ENCODE data around the gene MAN1B1. TPM values are rescaled to one million over a fixed set of nuclear protein-coding genes. Genes with fewer than 3 reads are reported as not detected.

The MAN1B1 gene
- 36.8 to 53.3 TPM (median 51.6 TPM) in 5 replicates for total RNA-seq (2022; extraction: Qiagen RNA extraction)

GRCh38 chr9:137086531-137087408 is at the start of gene MAN1B1:
Gene MAN1B1, plus strand, starts transcription at chr9:137086985. Its CDS starts 15 bp downstream, at chr9:137087000.

GRCh38 chr9:137046088-137046787 is 40.5 kb upstream of the MAN1B1 start, which contains the start of gene NPDC1:
Gene NPDC1, minus strand, starts transcription at chr9:137046177. Its CDS starts 188 bp downstream, at chr9:137045989.

DNA sequence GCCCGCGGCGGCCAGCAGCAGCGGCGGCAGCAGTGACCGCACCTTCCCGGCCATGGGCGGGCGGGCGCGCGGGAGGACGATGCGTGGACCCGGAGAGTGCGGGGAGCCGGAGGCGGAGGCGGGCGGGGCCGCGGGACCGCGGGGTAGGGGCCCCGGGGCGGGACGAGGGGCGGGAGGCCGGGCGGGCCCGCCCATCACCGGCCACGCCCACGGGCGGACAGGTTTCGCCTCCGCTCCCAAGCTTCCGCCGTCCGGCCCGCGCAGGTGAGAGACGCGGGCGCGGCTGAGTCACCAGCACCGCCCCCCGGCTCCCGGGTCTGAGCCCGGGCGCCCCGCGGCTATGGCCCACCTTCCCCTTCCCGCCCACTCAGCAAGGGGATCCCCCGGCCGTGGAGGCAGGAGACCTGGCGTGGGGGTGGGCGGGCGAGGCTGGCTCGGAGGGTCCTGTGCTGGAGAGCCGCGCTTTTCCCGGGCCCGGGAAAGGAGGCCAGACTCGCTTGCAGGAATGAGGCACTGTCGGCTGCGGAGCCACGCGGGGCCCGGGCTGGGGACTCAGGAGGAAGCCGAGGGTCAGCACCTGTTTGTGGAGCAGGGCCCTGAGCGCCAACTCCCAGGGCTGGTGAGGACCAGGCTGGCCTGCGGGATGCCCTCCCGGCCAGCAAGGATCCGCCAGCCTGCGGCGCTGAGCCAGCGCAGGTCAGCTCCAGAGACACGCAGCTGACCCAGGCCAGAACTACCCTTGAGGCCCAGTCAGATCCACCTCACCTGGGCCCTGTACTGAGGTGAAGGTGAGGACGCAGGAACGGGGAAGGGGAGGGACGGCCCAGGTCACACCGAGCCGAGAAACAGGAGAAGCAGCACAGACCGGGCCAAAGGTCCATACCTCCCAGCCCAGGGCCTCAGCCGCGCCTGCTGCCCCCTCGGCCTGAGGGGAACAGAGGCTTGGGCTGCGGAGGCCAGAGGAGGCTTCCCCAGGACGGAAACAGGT is 32.5 kb upstream of the MAN1B1 start, which contains the start of gene ENTPD2:
Gene ENTPD2, minus strand, starts transcription at position 118 of the 988 bp plus-strand sequence. Its CDS starts 64 bp downstream, at position 54.

DNA sequence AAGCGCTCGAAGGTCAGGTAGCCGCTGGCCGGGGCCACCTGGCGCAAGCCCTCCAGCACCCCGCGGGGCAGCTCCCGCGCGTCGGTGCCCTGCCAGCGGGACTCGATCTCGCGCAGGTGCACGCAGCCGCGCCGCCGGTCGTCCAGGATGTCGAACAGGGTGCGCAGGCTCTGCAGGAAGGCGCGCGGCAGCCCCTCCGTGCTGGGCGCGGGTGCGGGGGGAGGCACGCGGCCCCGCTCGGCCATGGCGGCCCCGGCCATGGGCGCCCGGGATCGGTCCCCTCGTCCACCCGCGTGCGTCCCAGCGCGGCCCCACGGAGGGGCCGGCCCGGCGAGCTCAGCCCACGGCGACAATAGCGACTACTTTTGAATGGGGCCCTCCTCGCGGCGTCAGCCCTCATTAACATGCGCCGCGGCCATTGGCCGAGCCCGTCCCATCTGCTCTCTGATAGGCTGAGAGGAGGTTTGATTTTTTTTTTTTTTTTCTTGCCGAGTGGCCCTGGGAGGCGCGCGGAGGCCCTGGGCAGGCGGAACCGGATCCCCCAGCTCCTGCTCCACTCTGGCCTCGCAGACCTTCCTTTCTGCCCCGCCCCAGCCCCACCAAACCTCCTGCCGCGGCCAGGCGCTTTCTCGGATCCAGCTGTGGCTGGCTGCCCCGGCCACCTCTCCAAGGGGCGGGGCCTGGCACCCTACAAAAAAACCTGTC is 16.4 kb upstream of the MAN1B1 start, which contains the start of gene SAPCD2:
Gene SAPCD2, minus strand, starts transcription at position 357 of the 705 bp plus-strand sequence. Its CDS starts 97 bp downstream, at position 260.

DNA sequence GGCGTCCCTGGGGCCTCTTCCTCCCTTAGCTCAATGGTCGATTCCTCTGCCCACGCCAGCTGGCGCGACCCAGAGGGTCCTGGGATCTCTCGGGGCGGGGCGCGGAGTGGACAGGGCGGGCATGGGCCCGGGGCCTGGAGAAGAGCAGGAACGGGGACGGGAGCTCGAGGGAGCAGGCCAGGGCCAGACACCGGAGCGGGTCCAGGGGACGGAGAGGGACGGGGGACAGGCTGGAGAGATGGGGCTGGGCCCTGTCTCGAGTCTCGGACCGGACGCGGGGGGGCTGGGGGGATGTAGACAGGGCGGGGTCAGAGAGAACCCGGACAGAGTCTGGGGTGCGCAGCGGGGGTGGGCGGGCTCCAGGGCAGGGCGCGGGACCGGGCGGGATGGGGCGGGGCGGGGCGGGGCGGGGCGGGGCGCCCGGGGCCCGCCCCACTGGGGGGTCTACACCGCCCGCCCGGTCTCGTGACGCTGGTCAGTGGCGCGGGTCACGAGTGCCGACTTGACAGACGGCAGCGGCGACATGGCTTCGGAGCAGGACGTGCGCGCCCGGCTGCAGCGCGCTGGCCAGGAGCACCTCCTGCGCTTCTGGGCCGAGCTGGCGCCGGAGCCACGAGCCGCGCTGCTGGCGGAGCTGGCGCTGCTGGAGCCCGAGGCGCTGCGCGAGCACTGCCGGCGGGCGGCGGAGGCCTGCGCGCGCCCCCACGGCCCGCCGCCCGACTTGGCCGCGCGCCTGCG is 9.6 kb upstream of the MAN1B1 start, which contains the start of gene UAP1L1:
Gene UAP1L1, plus strand, starts transcription at position 508 of the 738 bp plus-strand sequence. Its CDS starts 16 bp downstream, at position 524.

GRCh38 chr9:137114613-137115393 is 28.0 kb downstream of the MAN1B1 start, which contains the start of gene DPP7:
Gene DPP7, minus strand, starts transcription at chr9:137114733. Its CDS starts 20 bp downstream, at chr9:137114713.

DNA sequence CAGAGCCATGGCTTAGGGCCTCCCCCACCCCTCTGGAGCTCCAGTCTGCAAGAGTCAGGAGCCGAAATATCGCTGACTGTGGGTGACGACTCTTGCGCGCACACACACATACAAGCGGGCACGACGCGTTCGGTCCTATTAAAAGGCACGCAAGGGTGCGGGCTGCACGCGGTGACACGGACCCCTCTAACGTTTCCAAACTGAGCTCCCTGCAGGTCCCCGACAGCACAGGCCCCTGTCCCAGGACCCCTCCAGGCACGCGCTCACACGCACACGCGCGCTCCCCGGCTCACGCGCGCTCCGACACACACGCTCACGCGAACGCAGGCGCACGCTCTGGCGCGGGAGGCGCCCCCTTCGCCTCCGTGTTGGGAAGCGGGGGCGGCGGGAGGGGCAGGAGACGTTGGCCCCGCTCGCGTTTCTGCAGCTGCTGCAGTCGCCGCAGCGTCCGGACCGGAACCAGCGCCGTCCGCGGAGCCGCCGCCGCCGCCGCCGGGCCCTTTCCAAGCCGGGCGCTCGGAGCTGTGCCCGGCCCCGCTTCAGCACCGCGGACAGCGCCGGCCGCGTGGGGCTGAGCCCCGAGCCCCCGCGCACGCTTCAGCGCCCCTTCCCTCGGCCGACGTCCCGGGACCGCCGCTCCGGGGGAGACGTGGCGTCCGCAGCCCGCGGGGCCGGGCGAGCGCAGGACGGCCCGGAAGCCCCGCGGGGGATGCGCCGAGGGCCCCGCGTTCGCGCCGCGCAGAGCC is 52.1 kb downstream of the MAN1B1 start, which contains the start of gene GRIN1:
Gene GRIN1, plus strand, starts transcription at position 433 of the 746 bp plus-strand sequence. CDS start 333 bp downstream, outside the sequence.

Other genes with a start within 250 kb of the MAN1B1 start
- 3.2 to 4.8 TPM (median 4.3 TPM) in 5 replicates for gene AJM1, start 244.5 kb upstream of the MAN1B1 start, total RNA-seq (2022; extraction: Qiagen RNA extraction)
- 263 to 301 TPM (median 279 TPM) in 5 replicates for gene PHPT1, start 237.6 kb upstream of the MAN1B1 start, total RNA-seq (2022; extraction: Qiagen RNA extraction)
- 1.3 to 4.3 TPM (median 3.4 TPM) in 5 replicates for gene MAMDC4, start 234.6 kb upstream of the MAN1B1 start, total RNA-seq (2022; extraction: Qiagen RNA extraction)
- 486 to 542 TPM (median 487 TPM) in 5 replicates for gene EDF1, start 220.7 kb upstream of the MAN1B1 start, total RNA-seq (2022; extraction: Qiagen RNA extraction)
- 34.2 to 59.3 TPM (median 51.5 TPM) in 5 replicates for gene TRAF2, start 200.5 kb upstream of the MAN1B1 start, total RNA-seq (2022; extraction: Qiagen RNA extraction)
- 57.0 to 103 TPM (median 97.7 TPM) in 5 replicates for gene FBXW5, start 142.2 kb upstream of the MAN1B1 start, total RNA-seq (2022; extraction: Qiagen RNA extraction)
- 0.42 to 1.4 TPM (median 1.0 TPM) in 5 replicates for gene C8G, start 141.7 kb upstream of the MAN1B1 start, total RNA-seq (2022; extraction: Qiagen RNA extraction)
- 0.48 to 1.6 TPM (median 1.3 TPM) in 5 replicates for gene LCN12, start 134.7 kb upstream of the MAN1B1 start, total RNA-seq (2022; extraction: Qiagen RNA extraction)
- gene PTGDS, start 109.5 kb upstream of the MAN1B1 start, total RNA-seq (2022; extraction: Qiagen RNA extraction), result 0.28 to 1.4 TPM (median 0.77 TPM) in 5 replicates
- gene LCNL1, start 104.0 kb upstream of the MAN1B1 start, total RNA-seq (2022; extraction: Qiagen RNA extraction), result 0.03 to 0.31 TPM (median 0.18 TPM) in 5 replicates
- gene PAXX, start 94.6 kb upstream of the MAN1B1 start, total RNA-seq (2022; extraction: Qiagen RNA extraction), result 43.1 to 70.9 TPM (median 62.8 TPM) in 5 replicates
- gene CLIC3, start 90.4 kb upstream of the MAN1B1 start, total RNA-seq (2022; extraction: Qiagen RNA extraction), result 3.3 to 6.7 TPM (median 5.0 TPM) in 5 replicates
- 12.4 to 27.7 TPM (median 24.8 TPM) in 5 replicates for gene ABCA2, start 58.7 kb upstream of the MAN1B1 start, total RNA-seq (2022; extraction: Qiagen RNA extraction)
- 0.04 to 0.10 TPM (median 0.05 TPM) in 4 of 5 replicates, not detected in the other for gene FUT7, start 54.9 kb upstream of the MAN1B1 start, total RNA-seq (2022; extraction: Qiagen RNA extraction)
- 34.4 to 84.3 TPM (median 78.9 TPM) in 5 replicates for gene NPDC1, start 40.8 kb upstream of the MAN1B1 start, total RNA-seq (2022; extraction: Qiagen RNA extraction)
- 3.1 to 6.4 TPM (median 5.4 TPM) in 5 replicates for gene ENTPD2, start 32.9 kb upstream of the MAN1B1 start, total RNA-seq (2022; extraction: Qiagen RNA extraction)
- 13.4 to 23.9 TPM (median 21.4 TPM) in 5 replicates for gene SAPCD2, start 16.4 kb upstream of the MAN1B1 start, total RNA-seq (2022; extraction: Qiagen RNA extraction)
- 8.1 to 15.8 TPM (median 11.1 TPM) in 5 replicates for gene UAP1L1, start 9.5 kb upstream of the MAN1B1 start, total RNA-seq (2022; extraction: Qiagen RNA extraction)
- 67.5 to 115 TPM (median 108 TPM) in 5 replicates for gene DPP7, start 27.7 kb downstream of the MAN1B1 start, total RNA-seq (2022; extraction: Qiagen RNA extraction)
- 0.16 to 0.41 TPM (median 0.32 TPM) in 5 replicates for gene GRIN1, start 52.2 kb downstream of the MAN1B1 start, total RNA-seq (2022; extraction: Qiagen RNA extraction)
- gene LRRC26, start 83.1 kb downstream of the MAN1B1 start, total RNA-seq (2022; extraction: Qiagen RNA extraction), result 0.19 to 1.5 TPM (median 0.77 TPM) in 5 replicates
- not detected in 5 replicates for gene TMEM210, start 85.1 kb downstream of the MAN1B1 start, total RNA-seq (2022; extraction: Qiagen RNA extraction)
- gene ANAPC2, start 101.6 kb downstream of the MAN1B1 start, total RNA-seq (2022; extraction: Qiagen RNA extraction), result 20.3 to 35.3 TPM (median 31.4 TPM) in 5 replicates
- 99.1 to 134 TPM (median 125 TPM) in 5 replicates for gene SSNA1, start 101.7 kb downstream of the MAN1B1 start, total RNA-seq (2022; extraction: Qiagen RNA extraction)
- gene TPRN, start 113.8 kb downstream of the MAN1B1 start, total RNA-seq (2022; extraction: Qiagen RNA extraction), result 6.4 to 11.2 TPM (median 10.5 TPM) in 5 replicates
- gene TMEM203, start 118.7 kb downstream of the MAN1B1 start, total RNA-seq (2022; extraction: Qiagen RNA extraction), result 34.6 to 42.9 TPM (median 39.6 TPM) in 5 replicates
- 8.1 to 18.5 TPM (median 15.8 TPM) in 5 replicates for gene NDOR1, start 118.7 kb downstream of the MAN1B1 start, total RNA-seq (2022; extraction: Qiagen RNA extraction)
- gene RNF208, start 135.3 kb downstream of the MAN1B1 start, total RNA-seq (2022; extraction: Qiagen RNA extraction), result 1.2 to 2.2 TPM (median 2.0 TPM) in 5 replicates
- gene CYSRT1, start 138.2 kb downstream of the MAN1B1 start, total RNA-seq (2022; extraction: Qiagen RNA extraction), result 3.6 to 5.1 TPM (median 4.6 TPM) in 5 replicates
- 0.14 to 0.28 TPM (median 0.21 TPM) in 5 replicates for gene RNF224, start 140.5 kb downstream of the MAN1B1 start, total RNA-seq (2022; extraction: Qiagen RNA extraction)
- gene SLC34A3, start 143.9 kb downstream of the MAN1B1 start, total RNA-seq (2022; extraction: Qiagen RNA extraction), result 0.05 to 0.11 TPM (median 0.06 TPM) in 5 replicates
- 618 to 867 TPM (median 780 TPM) in 5 replicates for gene TUBB4B, start 154.3 kb downstream of the MAN1B1 start, total RNA-seq (2022; extraction: Qiagen RNA extraction)
- not detected in 5 replicates for gene STPG3, start 164.3 kb downstream of the MAN1B1 start, total RNA-seq (2022; extraction: Qiagen RNA extraction)
- gene NELFB, start 168.3 kb downstream of the MAN1B1 start, total RNA-seq (2022; extraction: Qiagen RNA extraction), result 41.3 to 57.7 TPM (median 53.2 TPM) in 5 replicates
- 16.3 to 27.6 TPM (median 24.2 TPM) in 5 replicates for gene TOR4A, start 190.7 kb downstream of the MAN1B1 start, total RNA-seq (2022; extraction: Qiagen RNA extraction)
- gene NRARP, start 215.3 kb downstream of the MAN1B1 start, total RNA-seq (2022; extraction: Qiagen RNA extraction), result 1.7 to 3.0 TPM (median 2.9 TPM) in 5 replicates